ENCODE data around the gene CCNJ. TPM values are rescaled to one million over a fixed set of nuclear protein-coding genes. Genes with fewer than 3 reads are reported as not detected.
"Not testable (repeated sequence)": the region's sequence is repeated elsewhere in the genome, so short reads cannot be mapped to it uniquely, and the experiment has no call there.

CCNJ gene
- total RNA-seq, 1 experiment from 2014 or later = 5.2 TPM

DNA sequence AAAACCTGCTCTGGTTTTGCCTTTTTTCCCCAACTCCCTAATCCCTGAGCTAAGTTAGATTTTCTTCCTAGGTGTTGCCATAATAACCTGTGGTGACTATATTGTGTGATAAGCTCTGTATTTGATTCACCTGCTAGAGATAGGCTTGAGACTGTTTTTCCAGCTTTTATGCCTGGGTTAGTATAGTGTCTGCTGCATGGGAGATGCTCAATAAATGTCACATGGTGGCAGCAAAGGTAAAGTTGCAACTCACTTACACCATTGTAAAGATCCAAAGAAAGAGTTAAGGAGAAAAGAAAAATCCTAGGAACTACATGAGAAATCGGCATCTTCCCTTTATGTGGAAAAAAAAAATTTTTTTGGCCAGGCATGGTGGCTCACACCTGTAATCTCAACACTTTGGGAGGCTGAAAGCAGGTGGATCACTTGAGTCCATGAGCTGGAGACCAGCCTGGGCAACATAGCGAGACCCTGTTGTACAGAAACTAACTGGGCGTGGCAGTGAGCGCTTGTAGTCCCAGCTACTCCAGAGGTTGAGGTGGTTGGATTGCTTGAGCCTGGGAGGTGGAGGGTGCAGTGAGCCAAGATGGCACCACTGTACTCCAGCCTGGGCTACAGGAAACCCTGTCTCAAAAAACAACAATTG is 3.7 kb downstream of the CCNJ start:
- in situ Hi-C loops (cut with HindIII; ENCODE audit: low pct_unique_long_range_greater_than_20kb, low sequenced_read_pairs) = no loop called here
- no peak for DNase-seq (ENCODE audit: low read depth, low spot score)

DNA sequence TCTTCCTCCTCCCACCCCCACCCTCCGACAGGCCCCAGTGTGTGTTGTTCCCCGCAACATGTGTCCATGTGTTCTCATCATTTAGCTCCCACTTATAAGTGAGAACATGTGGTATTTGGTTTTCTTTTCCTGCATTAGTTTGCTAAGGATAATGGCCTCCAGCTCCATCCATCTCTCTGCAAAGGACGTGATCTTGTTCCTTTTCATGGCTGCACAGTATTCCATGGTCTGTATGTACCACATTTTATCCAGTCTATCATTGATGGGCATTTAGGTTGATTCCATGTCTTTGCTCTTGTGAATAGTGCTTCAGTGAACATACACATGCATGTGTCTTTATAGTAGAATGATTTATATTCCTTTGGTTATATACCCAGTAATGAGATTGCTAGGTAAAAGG is 4.5 kb downstream of the CCNJ start:
- DNase-seq (ENCODE audit: low read depth, low spot score); in situ Hi-C loops (cut with HindIII; ENCODE audit: low pct_unique_long_range_greater_than_20kb, low sequenced_read_pairs): not testable (repeated sequence)

DNA sequence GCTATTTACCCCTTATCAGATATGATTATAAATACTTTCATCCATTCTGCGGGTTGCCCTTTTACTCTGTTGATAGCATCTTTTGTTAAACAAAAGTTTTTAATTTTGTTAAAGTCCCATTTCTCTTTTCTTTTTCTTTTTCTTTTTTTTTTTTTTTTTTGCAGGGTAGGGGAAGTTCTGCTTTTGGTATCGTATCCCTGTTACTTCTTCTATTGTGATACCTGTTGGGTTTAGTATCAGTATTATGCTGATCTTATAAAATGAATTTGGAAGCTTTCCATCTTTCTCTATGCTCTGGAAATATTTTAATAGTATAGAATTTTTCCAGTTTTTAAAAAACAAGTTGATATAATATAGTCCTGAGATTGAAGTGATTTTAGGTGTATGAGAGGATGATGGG is 6.0 kb downstream of the CCNJ start:
- in situ Hi-C loops (cut with HindIII; ENCODE audit: low pct_unique_long_range_greater_than_20kb, low sequenced_read_pairs) = no loop called here
- DNase-seq (ENCODE audit: low read depth, low spot score) = no peak

DNA sequence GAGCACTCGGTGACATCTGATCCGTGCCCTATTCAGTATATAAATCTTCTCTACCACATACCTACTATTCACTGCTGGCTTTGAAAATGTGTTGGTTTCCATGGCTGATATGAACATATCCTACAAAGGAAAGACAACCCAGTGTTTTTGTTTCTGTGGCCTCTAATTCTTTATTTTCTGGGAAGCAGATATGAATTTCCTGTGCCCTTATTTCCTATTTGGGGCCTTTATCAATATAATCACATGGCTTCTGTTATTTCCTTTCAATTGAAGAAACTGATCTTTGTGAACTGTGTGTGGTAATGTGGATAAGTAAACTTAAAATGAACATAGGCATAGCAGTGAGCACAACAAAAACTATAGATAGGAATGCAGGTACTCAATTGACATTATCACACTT is 10.6 kb downstream of the CCNJ start:
- DNase-seq (ENCODE audit: low read depth, low spot score) = no peak
- in situ Hi-C loops (cut with HindIII; ENCODE audit: low pct_unique_long_range_greater_than_20kb, low sequenced_read_pairs) = no loop called here

DNA sequence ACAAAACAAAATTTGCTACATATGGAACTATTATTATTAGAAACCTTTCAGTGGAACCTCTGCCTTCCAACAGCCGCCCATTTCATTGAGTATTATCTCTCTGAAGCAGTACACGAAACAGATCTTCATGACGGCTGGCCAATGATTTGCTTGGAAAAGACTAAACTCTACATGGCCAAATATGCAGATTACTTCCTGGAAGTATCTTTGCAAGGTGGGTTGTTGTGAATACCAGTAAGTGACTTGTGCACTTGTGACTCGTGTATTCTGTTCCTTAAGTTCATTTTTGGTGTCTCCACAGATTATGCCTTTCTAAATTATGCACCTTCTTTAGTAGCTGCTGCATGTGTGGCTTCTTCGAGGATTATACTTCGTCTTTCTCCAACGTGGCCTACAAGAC is 13.4 kb downstream of the CCNJ start:
- DNase-seq (ENCODE audit: low read depth, low spot score) = no peak
- in situ Hi-C loops (cut with HindIII; ENCODE audit: low pct_unique_long_range_greater_than_20kb, low sequenced_read_pairs) = no loop called here

DNA sequence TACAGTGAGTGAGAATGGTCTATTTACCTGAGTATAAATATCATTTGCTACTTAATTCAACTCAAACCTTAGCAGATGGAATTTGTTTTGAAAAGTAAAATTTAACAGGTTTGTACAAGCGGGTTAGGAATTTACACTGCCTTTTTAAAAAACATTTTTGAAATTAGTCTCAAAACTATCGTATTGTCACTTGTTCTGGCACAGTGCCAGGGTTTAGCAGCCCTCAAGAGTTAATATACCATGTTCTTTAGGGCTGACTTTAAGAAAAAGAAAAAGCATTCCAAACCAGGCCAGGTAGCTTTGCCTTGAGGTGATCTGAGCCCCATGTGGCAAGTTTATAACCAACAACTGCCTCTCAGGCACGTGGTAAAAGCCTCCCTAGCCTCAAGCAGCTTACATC is 17.8 kb downstream of the CCNJ start:
- in situ Hi-C loops (cut with HindIII; ENCODE audit: low pct_unique_long_range_greater_than_20kb, low sequenced_read_pairs) = no loop called here
- DNase-seq (ENCODE audit: low read depth, low spot score) = no peak

DNA sequence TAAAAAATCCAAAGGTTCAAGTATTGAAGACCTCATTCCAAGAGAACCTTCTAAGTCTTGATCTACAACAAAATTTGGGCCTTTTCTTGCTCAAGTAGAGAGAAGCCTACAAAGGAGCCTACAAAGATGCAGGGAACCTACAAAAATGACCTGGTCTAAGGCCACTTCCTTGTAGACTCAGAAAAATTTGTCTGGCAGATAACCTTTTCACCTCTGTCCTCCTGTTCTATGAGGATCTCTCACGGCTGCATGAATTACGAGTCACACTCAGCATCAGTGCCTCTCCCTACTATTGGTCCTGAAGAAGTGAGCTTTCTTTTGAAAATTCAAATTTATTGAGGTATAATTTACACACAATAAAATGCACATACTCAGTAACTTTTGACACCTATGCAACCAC is 29.3 kb downstream of the CCNJ start:
- DNase-seq (ENCODE audit: low read depth, low spot score) = no peak
- in situ Hi-C loops (cut with HindIII; ENCODE audit: low pct_unique_long_range_greater_than_20kb, low sequenced_read_pairs) = no loop called here

DNA sequence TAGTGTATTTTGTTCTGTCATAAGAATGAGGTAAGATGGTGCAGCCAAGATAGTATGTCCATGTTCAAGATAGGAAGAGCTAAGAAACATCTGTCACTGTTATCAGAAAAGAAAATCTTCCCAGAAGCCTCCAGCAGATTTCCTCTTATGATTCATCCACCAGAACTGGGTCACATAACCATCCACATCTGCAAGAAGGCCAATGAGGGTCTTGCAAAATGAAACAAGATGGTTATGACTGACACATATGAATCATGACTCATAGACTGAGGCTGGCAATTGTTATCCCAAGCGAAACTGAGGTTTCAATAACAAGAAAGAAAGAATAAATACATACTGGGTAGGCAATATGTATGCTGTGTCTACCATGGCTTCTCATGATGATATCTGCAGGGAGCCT is 30.3 kb downstream of the CCNJ start:
- DNase-seq (ENCODE audit: low read depth, low spot score) = no peak
- in situ Hi-C loops (cut with HindIII; ENCODE audit: low pct_unique_long_range_greater_than_20kb, low sequenced_read_pairs) = no loop called here

DNA sequence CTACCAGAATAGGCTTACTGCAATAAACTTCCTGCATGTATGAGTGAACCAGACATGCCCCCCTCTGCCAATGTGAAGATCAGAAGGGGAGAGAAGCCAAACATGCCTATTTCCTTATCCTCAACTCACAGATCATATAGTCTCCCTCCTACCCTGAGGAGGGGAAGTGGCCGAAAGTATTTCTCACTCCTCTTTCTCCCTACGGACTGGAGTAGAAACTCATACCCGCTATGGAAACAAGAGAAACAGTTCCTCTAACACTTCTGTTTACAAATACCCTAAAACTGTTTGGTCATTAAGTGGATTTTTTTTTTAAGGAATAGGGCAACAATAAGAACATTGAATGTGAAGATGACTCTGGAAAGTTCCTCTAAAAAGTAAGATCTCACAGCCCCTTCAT is 31.4 kb downstream of the CCNJ start:
- DNase-seq (ENCODE audit: low read depth, low spot score) = no peak
- in situ Hi-C loops (cut with HindIII; ENCODE audit: low pct_unique_long_range_greater_than_20kb, low sequenced_read_pairs) = no loop called here

DNA sequence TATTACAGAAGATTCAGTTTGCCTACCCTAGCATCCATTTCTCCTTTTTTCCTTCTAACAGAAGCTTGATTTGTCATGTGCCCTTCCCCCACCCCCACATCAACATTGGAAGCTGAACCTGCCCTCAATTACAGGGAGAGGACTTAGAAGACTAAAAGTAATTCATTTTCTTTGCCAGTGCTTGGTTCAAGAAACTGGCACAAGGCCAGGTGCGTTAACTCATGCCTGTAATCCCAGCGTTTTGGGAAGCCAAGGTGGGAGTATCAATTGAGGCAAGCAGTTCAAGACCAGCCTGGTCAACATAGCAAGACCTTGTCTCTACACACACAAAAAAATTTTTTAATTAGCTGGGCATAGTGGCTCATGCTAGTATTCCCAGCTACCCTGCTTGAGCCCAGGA is 32.6 kb downstream of the CCNJ start:
- in situ Hi-C loops (cut with HindIII; ENCODE audit: low pct_unique_long_range_greater_than_20kb, low sequenced_read_pairs) = no loop called here
- DNase-seq (ENCODE audit: low read depth, low spot score) = no peak

DNA sequence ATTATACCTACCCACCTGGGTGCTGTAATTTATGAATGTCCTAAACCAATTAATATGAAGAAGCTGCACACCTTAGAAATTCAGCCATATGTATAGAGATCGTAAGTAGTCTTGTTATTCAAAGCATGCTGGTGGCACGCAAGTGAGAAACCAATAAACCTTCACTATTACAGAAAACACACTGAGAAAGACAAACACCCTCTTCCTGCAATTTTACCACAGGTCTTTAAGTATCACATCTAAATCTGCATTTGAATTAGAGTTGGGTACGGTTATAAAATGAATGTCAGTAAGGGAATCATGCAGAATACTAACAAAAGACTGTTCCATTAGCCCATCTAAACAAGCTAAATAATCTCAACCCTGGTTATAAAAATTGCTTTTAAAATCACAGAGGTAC is 33.8 kb downstream of the CCNJ start:
- no peak for DNase-seq (ENCODE audit: low read depth, low spot score)
- in situ Hi-C loops (cut with HindIII; ENCODE audit: low pct_unique_long_range_greater_than_20kb, low sequenced_read_pairs) = no loop called here

DNA sequence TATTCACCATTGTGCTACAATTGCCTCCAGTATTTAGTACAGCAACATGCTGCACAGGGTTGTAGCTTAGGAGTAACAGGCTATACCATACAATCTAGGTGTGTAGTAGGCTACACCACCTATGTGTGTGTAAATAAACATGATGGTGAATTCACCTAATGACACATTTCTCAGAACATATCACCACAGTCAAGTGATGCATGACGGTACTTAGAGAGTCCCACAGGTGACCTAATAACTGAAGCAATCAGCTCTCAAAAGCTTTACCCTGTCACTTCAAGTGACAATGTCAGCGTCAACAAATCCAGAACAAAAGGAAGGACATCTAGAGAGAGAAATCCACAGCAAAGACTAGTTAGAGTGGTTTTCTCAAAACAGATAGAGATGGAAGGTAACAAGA is 38.8 kb downstream of the CCNJ start:
- DNase-seq (ENCODE audit: low read depth, low spot score) = no peak
- in situ Hi-C loops (cut with HindIII; ENCODE audit: low pct_unique_long_range_greater_than_20kb, low sequenced_read_pairs) = no loop called here

DNA sequence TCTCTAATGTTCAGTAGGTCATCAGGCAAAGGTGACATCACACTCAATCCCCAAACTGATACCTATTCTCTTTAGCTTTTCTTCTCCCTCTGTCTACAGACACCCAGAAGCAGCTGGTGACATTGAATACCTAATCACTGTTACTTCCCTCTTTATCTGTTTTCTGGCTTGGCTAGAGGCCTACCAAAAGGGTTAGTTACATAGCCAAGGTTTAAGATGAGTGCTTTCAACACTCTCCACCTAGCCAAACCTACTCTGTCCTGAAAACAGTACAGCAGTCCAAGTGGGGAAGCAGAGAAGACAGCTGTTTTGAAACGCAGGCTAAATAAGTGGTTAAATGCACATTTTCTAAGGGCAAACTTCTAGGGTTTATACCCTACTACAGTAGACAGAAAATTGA is 39.4 kb downstream of the CCNJ start:
- DNase-seq (ENCODE audit: low read depth, low spot score) = no peak
- in situ Hi-C loops (cut with HindIII; ENCODE audit: low pct_unique_long_range_greater_than_20kb, low sequenced_read_pairs) = no loop called here

DNA sequence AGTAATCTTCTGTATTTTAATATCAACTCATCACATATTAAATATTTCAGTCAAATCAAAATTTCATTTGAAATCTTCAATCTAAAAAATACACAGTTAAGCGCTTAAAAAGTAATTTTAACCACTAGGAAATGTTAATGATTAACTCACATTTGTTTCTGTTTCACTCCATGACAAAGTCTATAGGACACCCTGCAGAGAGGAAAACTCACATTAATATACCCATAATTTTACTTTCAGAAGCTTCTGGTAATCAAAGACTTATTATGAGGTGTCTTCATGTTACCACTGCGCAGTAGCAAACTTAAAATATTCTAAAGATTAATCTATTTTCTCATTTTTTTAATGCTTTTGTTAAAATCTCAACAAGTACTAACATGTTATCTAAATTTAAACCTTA is 45.7 kb downstream of the CCNJ start:
- DNase-seq (ENCODE audit: low read depth, low spot score) = no peak

DNA sequence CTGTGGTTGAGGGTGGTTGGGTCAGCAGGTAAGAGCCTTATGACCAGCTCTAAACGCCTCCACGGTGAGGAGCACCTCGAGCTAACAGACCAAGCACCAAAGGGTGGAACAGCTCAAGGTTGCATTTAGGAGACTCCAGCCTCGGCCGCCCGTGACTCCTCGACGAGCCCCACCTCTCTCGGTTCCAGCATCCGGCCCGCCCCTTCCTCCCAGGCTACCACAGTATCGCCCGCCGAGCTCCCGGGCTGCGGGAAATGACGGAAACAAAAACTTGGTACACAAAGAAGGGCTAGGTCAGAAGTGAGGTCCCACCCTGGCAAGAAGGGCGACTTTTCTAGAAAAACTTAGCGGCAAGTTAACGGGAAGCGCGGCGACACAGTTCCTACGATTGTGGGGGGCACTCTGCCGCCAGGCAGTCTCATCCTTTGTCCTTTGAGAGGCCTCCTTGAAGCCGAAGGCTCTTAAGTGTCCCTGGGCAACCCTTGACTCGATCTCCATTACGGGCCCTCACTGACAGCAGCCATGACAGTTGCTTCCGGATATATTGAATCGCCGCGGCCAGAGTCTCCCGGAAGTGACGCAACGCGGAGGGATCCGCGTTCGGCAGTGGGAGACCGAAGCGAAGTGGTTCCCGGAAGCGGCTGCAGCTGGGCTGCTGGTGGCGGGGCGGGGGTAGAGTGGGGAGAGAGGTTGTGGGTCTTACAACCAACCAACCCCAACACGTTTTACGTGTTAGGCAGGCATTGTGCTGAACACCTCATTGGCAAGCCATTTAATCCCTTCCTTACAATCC is 46.5 kb downstream of the CCNJ start:
- peak; percentile 85 for DNase-seq (ENCODE audit: low read depth, low spot score)
- in situ Hi-C loops (cut with HindIII; ENCODE audit: low pct_unique_long_range_greater_than_20kb, low sequenced_read_pairs) = no loop called here

More for the DNA sequence above, 45.7 kb downstream of the CCNJ start:
- in situ Hi-C loops (cut with HindIII; ENCODE audit: low pct_unique_long_range_greater_than_20kb, low sequenced_read_pairs) = no loop called here

DNA sequence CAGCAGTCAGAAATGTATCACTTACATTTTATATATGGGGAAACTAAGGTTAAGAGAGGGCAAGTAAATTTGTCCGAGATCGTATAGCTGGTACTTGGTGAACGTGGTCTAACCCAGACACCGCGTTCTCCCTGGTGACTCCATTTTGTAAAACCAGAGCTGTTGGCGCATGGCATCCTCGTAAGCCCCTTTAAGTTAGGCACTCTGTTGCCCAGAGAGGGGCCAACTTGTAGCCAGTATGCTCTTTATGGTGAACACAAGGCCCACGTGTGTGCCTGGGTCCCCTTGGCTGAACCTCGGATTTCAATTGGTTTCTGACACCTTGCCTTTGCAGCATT is 47.0 kb downstream of the CCNJ start:
- in situ Hi-C loops (cut with HindIII; ENCODE audit: low pct_unique_long_range_greater_than_20kb, low sequenced_read_pairs) = no loop called here

DNA sequence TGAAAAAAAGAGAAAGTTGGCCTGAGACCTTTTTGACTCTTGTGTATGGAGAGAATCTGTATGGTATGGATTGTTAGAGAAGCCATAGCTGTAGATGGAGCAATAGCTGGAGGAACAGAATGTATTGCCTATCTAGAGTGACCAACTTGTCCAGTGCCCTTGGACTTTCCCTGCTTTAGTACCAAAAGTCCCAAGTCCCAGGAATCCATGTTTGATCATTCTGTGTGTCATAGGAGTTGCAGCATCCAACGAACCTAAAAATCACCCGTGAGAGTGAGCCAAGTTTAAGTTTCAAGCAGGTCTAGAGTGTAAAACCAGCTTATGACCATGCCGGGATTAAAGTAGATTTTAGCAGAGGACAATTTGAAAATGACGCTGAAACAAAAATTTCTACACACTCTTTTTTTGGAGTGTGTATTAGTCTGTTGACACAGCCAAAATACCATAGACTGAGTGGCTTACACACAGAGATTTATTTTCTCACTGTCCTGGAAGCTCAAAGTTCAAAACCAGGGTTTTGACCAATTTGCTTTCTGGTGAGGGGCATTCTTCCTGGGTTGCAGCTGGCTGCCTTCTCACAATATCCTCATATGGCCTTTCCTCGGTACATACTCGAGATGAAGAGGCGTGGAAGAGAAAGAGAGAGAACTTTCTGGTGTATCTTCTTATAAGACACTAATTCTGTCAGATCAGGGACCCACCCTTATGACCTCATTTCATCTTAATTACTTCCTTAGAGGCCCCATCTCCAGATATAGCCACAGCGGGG is 49.8 kb downstream of the CCNJ start:
- in situ Hi-C loops (cut with HindIII; ENCODE audit: low pct_unique_long_range_greater_than_20kb, low sequenced_read_pairs) = no loop called here
- no peak for DNase-seq (ENCODE audit: low read depth, low spot score)

More for the DNA sequence above, 47.0 kb downstream of the CCNJ start:
- no peak for DNase-seq (ENCODE audit: low read depth, low spot score)

DNA sequence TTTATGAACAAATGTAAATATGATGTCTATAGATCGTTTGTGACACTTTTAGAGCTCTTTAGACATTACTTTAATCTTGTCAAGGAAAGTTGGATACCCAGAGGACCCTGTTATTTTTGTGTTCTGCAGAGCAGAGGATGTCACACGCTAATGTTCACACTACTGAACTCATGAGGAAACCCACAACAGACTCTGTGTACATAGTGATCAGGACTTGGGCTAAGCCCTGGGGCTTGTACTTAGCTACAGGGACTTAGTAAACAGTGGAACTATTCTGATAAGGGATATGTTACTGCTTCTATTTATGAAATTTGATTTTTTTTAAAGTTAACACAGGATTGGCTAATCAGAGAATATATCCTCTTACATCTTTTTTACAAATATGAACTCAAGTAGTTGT is 50.6 kb downstream of the CCNJ start:
- no peak for DNase-seq (ENCODE audit: low read depth, low spot score)
- in situ Hi-C loops (cut with HindIII; ENCODE audit: low pct_unique_long_range_greater_than_20kb, low sequenced_read_pairs) = no loop called here

DNA sequence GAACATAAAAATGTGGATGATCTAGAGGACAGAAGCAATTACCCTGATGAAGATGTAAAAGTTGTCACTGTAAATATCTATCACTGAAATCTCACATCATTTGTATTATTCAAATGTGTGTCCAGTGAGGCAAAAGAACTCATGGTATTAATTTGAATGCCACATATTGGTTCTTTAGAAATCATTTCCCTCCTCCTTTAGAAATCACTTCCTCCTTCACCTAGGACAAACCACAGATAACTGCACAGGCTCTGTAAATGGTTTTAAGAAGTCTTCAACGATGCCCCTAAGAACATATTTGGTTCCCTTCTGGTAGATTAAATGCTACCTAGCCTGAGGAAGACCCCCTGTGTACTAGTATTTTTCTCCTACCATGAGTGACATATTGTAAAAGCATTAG is 53.6 kb downstream of the CCNJ start:
- in situ Hi-C loops (cut with HindIII; ENCODE audit: low pct_unique_long_range_greater_than_20kb, low sequenced_read_pairs) = no loop called here
- DNase-seq (ENCODE audit: low read depth, low spot score) = no peak
